ENCODE measurements around the gene LMX1A. TPM values are rescaled to one million over a fixed set of nuclear protein-coding genes. Genes with fewer than 3 reads are reported as not detected.

The LMX1A gene
- total and polyA plus RNA-seq, 2 donors (not counting 1 experiment from before 2014, with no cell fraction given): not detected

GRCh38 chr1:165324050-165324449 is 32.5 kb downstream of the LMX1A start:
- H3K27ac ChIP-seq (ENCODE audit: low read length in 2 of 2): no peak overlapping the region
- DNase-seq (no peak), ATAC-seq (ENCODE audit: low read depth) (no peak)
- no peak for TF ChIP-seq EZH2 (IDR thresholded peaks at IDR 0.05; ENCODE audit: borderline replicate concordance, insufficient read depth, low read depth, low read length, poor library complexity, severe bottlenecking)
- TF ChIP-seq, protein P1, sequence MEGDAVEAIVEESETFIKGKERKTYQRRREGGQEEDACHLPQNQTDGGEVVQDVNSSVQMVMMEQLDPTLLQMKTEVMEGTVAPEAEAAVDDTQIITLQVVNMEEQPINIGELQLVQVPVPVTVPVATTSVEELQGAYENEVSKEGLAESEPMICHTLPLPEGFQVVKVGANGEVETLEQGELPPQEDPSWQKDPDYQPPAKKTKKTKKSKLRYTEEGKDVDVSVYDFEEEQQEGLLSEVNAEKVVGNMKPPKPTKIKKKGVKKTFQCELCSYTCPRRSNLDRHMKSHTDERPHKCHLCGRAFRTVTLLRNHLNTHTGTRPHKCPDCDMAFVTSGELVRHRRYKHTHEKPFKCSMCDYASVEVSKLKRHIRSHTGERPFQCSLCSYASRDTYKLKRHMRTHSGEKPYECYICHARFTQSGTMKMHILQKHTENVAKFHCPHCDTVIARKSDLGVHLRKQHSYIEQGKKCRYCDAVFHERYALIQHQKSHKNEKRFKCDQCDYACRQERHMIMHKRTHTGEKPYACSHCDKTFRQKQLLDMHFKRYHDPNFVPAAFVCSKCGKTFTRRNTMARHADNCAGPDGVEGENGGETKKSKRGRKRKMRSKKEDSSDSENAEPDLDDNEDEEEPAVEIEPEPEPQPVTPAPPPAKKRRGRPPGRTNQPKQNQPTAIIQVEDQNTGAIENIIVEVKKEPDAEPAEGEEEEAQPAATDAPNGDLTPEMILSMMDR (IDR thresholded peaks at IDR 0.05): no peak
- H4K20me1 ChIP-seq (ENCODE audit: control insufficient read depth, insufficient read depth, low read length, poor library complexity, severe bottlenecking): no peaks in the 10 kb centered on the region
- CTCF ChIA-PET: no interaction called here
- Mint-ChIP-seq H3K4me3 (no peak overlapping the region), H3K4me1 (no peaks in the 10 kb centered on the region), H3K27me3 (peaks cover 40% of the 10 kb centered on the region), H3K9me3 (ENCODE audit: insufficient read depth) (no peaks in the 10 kb centered on the region), H3K27ac (no peak overlapping the region)
- H2AFZ ChIP-seq (ENCODE audit: insufficient read depth, low read depth, low read length, poor library complexity, severe bottlenecking): no peak overlapping the region
- H3K27me3 ChIP-seq (replicated peaks in 1 of 4; ENCODE audit: control extremely low read depth in 1 of 4, control insufficient read depth in 3 of 4, insufficient read depth in 4 of 4, low read length in 3 of 4): peaks cover 0 to 15% (median 0%) of the 10 kb centered on the region in 4 experiments
- intact Hi-C loops (cut with micrococcal nuclease): no loop called here
- H3K4me3 ChIP-seq (ENCODE audit: control extremely low read depth in 1 of 5, extremely low read depth in 1 of 5, insufficient read depth in 1 of 5, low read depth in 2 of 5, low read length in 4 of 5): no peak overlapping the region
- H3K9ac ChIP-seq (ENCODE audit: low read length): no peak overlapping the region
- POLR2A ChIA-PET: no interaction called here
- no peak overlapping the region for H3K4me2 ChIP-seq (replicated peaks; ENCODE audit: low read depth, low read length, poor library complexity, severe bottlenecking)
- H3K36me3 ChIP-seq (replicated peaks in 1 of 2; ENCODE audit: control extremely low read depth in 1 of 2, control insufficient read depth in 1 of 2, extremely low read depth in 1 of 2, insufficient read depth in 2 of 2, low read length in 1 of 2): no peaks in the 10 kb centered on the region
- no peaks in the 10 kb centered on the region for H3K79me2 ChIP-seq (ENCODE audit: control insufficient read depth, insufficient read depth, low read length)
- H3K4me1 ChIP-seq (ENCODE audit: control insufficient read depth in 2 of 2, insufficient read depth in 2 of 2, low read length in 2 of 2): no peaks in the 10 kb centered on the region
- 60% methylated on average over 5 of the region's 5 CpGs for WGBS (ENCODE audit: insufficient coverage)
- H3K9me3 ChIP-seq (ENCODE audit: control extremely low read depth in 1 of 3, control insufficient read depth in 2 of 3, insufficient read depth in 1 of 3, low read length in 2 of 3): peaks cover 0 to 2% (median 0%) of the 10 kb centered on the region in 3 donors

DNA sequence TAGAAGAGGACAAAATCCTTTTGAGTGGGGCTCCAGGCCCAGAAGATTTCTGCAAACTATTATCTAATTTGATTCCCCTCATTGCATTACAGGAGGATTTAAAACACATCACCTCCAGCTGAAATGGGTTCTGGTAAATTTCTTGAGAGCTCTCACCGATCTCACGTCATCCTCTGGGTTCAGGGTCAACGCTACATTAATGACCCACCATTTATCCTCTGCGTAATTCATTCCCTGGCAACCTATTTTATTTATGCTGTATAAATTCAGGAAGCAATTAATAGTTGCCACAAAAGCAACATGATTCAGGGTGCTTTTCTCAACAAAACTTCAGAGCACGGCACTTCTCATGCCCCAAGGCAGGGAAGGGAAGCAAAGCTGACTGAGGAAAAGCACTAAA is 38.9 kb downstream of the LMX1A start:
- POLR2A ChIA-PET: no interaction called here
- Histone ChIP-seq H3K9ac (ENCODE audit: low read length) (no peak overlapping the region), H2AFZ (ENCODE audit: insufficient read depth, low read depth, low read length, poor library complexity, severe bottlenecking) (no peak overlapping the region), H3K4me1 (ENCODE audit: control insufficient read depth in 2 of 2, insufficient read depth in 2 of 2, low read length in 2 of 2) (no peaks in the 10 kb centered on the region), H3K36me3 (replicated peaks in 1 of 2; ENCODE audit: control extremely low read depth in 1 of 2, control insufficient read depth in 1 of 2, extremely low read depth in 1 of 2, insufficient read depth in 2 of 2, low read length in 1 of 2) (no peaks in the 10 kb centered on the region), H3K27me3 (replicated peaks in 1 of 4; ENCODE audit: control extremely low read depth in 1 of 4, control insufficient read depth in 3 of 4, insufficient read depth in 4 of 4, low read length in 3 of 4) (peaks cover 0 to 4% (median 2%) of the 10 kb centered on the region in 4 experiments), H4K20me1 (ENCODE audit: control insufficient read depth, insufficient read depth, low read length, poor library complexity, severe bottlenecking) (no peaks in the 10 kb centered on the region), H3K9me3 (ENCODE audit: control extremely low read depth in 1 of 3, control insufficient read depth in 2 of 3, insufficient read depth in 1 of 3, low read length in 2 of 3) (peaks cover 0 to 4% (median 0%) of the 10 kb centered on the region in 3 donors), H3K27ac (ENCODE audit: low read length in 2 of 2) (no peak overlapping the region), H3K4me3 (ENCODE audit: control extremely low read depth in 1 of 5, extremely low read depth in 1 of 5, insufficient read depth in 1 of 5, low read depth in 2 of 5, low read length in 4 of 5) (no peak overlapping the region), H3K79me2 (ENCODE audit: control insufficient read depth, insufficient read depth, low read length) (no peaks in the 10 kb centered on the region), H3K4me2 (replicated peaks; ENCODE audit: low read depth, low read length, poor library complexity, severe bottlenecking) (no peak overlapping the region)
- no CpG with 5 or more reads among the region's 5 CpGs for WGBS (ENCODE audit: insufficient coverage)
- intact Hi-C loops (cut with micrococcal nuclease): no loop called here
- ATAC-seq (ENCODE audit: low read depth) (no peak), DNase-seq (no peak)
- no peak overlapping the region for H3K27ac Mint-ChIP-seq
- TF ChIP-seq, protein P1 (IDR thresholded peaks at IDR 0.05): no peak
- no peaks in the 10 kb centered on the region for H3K9me3 Mint-ChIP-seq (ENCODE audit: insufficient read depth)
- no peak overlapping the region for H3K4me3 Mint-ChIP-seq
- CTCF ChIA-PET: no interaction called here
- no peaks in the 10 kb centered on the region for H3K4me1 Mint-ChIP-seq
- peaks cover 42% of the 10 kb centered on the region for H3K27me3 Mint-ChIP-seq

Measured in B cell (primary cell).